HG02763 (cell line): ENCODE data around the gene DNAJA3.

Source experiments
- ATAC-seq: cut with Tn5 transposase; IDR thresholded peaks from one replicate; pipeline ENCODE4 v1.9.1; 2021; ENCODE audit warnings: mild to moderate bottlenecking, moderate library complexity; ENCODE audit not compliant: unreplicated experiment

The DNAJA3 gene

GRCh38 chr16:4425378-4426020, at the start of gene DNAJA3:
Gene DNAJA3, plus strand, starts transcription at chr16:4425868. Its CDS starts 14 bp downstream, at chr16:4425882.
- ATAC-seq, result peak; percentile 84

- ATAC-seq, result no peak
Observed at GRCh38 chr16:4376126-4376892, 49.4 kb upstream of the DNAJA3 start.

GRCh38 chr16:4376893-4377572, 48.6 kb upstream of the DNAJA3 start:
- ATAC-seq, result no peak

GRCh38 chr16:4377573-4378154, 48.0 kb upstream of the DNAJA3 start:
- no peak for ATAC-seq

- ATAC-seq, result no peak
Observed at GRCh38 chr16:4378161-4378666, 47.5 kb upstream of the DNAJA3 start.

GRCh38 chr16:4378999-4379690, 46.5 kb upstream of the DNAJA3 start:
- no peak for ATAC-seq

GRCh38 chr16:4380119-4381063, 45.3 kb upstream of the DNAJA3 start:
- ATAC-seq, result no peak

- no peak for ATAC-seq
Observed at GRCh38 chr16:4381072-4381934, 44.4 kb upstream of the DNAJA3 start.

- no peak for ATAC-seq
Observed at GRCh38 chr16:4381935-4382794, 43.5 kb upstream of the DNAJA3 start.

GRCh38 chr16:4382795-4383357, 42.8 kb upstream of the DNAJA3 start:
- ATAC-seq, result no peak

GRCh38 chr16:4383591-4384444, 41.9 kb upstream of the DNAJA3 start:
- no peak for ATAC-seq

- ATAC-seq, result no peak
Observed at GRCh38 chr16:4384509-4384942, 41.1 kb upstream of the DNAJA3 start.

GRCh38 chr16:4385066-4385788, 40.4 kb upstream of the DNAJA3 start:
- no peak for ATAC-seq

GRCh38 chr16:4385789-4386450, 39.7 kb upstream of the DNAJA3 start:
- ATAC-seq, result no peak

- no peak for ATAC-seq
Observed at GRCh38 chr16:4386451-4386805, 39.2 kb upstream of the DNAJA3 start.
